Suppressor macrophage treated with lipopolysaccharide for 4 hours (primary cell): Measurements from ENCODE around the gene SH2D4B.
A peak's percentile ranks its signal among the peaks of the same experiment; 100 is the strongest.

Experiments used
- DNase-seq: peaks from one replicate; pipeline ENCODE4 v3.0.0-alpha.2; 2020

The SH2D4B gene

DNA sequence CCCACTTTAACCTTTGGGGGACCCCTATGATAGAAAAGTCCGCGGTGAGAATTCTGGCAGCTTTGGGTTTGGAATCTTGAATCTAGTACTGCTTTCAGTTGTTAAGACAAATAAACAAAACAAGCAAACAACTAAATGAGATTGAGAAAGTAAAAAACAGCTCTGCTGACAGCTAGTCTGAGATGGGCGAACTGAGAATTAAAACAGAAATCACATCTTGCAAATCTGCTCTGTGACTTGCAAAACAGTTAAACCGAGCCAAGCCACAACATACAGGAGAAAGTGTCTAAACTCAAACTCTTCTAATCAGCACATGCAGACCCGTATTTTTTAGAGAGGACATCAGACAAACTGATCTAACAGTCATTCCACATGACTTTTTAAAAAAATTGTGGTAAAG, 110.4 kb downstream of the SH2D4B start:
- DNase-seq, result no peak

- no peak for DNase-seq
Measured at GRCh38 chr10:80649183-80649582, 111.5 kb downstream of the SH2D4B start.

DNA sequence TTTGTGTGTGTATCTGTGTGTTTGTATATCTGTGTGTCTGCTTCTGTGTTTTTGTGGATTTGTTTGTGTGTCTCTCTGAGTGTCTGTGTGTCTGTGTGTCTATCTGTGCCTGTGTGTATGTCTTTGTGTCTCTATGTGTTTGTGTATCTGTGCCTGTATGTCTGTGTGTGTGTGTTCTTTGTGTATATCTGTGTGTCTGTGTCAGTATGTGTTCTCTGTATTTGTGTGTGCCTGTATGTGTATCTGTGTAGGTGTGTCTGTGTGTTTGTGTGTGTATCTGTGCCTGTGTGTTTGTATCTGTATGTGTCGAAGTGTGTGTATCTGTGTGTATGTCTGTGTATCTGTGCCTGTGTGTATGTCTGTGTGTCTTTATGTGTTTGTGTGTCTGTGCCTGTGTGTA, 118.2 kb downstream of the SH2D4B start:
- DNase-seq, result no peak

GRCh38 chr10:80658068-80658467, 120.4 kb downstream of the SH2D4B start:
- DNase-seq, result no peak

DNA sequence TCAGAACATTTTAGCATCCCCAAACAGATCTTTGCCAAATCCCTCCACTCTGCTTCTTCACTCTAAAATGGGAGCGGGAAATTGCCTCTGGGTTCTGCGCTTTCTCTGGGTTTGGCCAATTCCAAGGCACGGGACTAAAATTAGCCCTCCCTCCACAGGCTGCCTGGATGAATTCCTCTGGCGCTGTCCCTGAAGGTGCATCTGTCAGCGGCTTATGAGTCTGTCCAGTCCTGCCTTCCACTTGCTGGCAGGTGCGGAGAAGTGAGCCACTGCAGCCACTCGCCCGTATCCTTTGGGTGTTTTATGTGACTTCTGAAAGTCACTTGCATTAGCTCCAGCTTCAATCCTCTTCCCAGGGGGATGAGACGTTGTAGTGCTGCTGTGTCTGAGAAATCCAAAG, 121.6 kb downstream of the SH2D4B start:
- no peak for DNase-seq

DNA sequence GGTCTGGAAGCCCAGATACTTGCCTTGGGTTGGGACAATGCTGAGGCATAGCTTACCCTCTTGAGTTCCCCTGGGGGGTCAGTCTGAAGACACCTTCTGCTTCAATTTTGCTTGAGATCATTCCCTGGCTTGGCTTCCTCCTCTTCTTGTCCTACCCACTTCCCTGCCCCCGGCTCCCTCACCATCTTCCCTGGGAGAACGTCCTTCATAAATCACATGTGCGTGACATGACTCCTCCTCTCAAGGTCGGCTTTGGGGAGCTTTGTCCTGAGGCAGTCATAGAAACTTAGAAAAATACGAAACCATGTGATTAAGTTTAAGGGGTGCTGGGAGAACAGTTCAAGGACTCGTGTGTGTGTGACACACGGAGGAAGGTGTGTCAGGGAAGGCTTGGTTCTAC, 122.6 kb downstream of the SH2D4B start:
- DNase-seq, result no peak

GRCh38 chr10:80660736-80661135, 123.0 kb downstream of the SH2D4B start:
- peak; percentile 89 for DNase-seq

- no peak for DNase-seq
Measured at GRCh38 chr10:80661526-80661925, 123.8 kb downstream of the SH2D4B start.

DNA sequence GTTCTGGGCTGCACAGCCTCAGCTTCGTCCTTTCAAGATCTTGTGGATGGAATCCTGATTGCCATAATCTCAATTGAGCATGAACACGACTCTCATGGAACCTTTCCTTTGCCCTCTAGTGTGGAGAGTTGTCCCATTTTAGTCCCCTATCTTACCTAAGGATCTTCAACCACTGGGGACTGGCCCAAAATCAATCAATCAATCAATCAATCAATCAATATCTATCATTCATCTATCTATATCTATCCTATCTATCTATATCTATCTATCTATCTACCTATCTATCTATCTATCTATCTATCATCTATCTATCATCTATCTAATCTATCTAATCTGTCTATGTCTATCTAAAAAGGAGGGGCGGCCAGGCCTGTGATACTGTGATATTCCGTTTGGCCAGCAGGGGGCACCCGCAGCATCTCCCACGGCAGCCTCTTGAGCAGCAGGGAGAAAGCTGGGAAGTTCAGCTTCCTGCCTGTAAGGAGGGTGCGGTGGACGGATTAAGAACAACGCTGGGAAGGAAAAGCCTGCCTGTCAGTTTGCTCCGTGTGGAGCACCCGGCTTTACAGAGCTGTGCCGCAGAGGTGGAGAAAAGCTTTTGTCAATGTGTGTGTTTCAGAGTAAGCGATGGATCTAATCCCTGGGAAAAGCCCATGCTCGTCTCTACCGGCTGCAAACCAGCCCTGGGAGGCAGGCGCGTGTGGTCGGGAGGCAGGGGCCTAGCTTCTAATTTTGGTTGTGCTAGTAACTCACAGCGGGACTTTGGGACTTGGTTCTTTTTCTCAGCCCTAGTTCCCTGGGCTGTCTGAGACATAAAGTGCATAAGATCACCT, 124.9 kb downstream of the SH2D4B start:
- DNase-seq, result peak; percentile 85

- peak; percentile 87 for DNase-seq
Measured at GRCh38 chr10:80664071-80664680, 126.5 kb downstream of the SH2D4B start.

- no peak for DNase-seq
Measured at GRCh38 chr10:80669485-80669884, 131.8 kb downstream of the SH2D4B start.

DNA sequence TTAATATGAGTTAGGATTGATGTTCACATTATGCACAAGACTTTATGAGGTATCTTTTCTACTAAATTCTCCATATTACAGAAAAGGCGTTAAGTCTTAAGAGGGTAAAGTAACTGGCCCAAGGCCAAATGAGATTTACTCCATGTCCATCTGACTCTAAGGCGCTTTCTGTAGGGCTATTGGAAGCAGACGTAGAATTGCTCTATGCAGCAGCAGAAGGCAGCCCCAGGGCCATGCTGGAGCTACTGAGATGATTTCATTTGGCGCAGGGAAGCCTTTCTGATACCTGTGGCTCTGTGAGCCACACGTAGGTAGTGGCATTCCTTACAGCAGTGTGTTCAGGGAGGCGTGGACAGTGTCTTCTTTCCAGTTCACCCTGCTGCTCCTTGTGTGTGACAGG, 133.1 kb downstream of the SH2D4B start:
- no peak for DNase-seq

GRCh38 chr10:80671847-80672246, 134.1 kb downstream of the SH2D4B start:
- DNase-seq, result no peak

DNA sequence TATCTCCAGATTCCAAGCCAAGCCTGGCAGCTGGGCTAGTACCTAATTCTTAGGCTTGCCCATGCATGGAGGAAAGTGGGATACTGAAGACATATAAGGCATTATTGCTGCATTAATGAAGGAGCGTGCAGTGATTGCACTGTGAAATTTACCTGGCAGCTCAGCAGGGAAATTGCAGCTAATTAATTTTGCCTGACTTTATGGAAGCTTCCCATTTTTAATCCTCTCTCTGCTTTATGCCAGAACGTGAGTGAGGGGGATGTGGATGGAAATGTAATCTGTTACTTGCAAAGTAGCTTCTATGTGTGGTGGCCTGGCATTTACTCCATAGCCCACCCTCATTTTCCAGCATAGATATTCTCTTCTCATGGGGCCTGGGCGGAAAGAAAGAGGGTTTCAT, 134.9 kb downstream of the SH2D4B start:
- DNase-seq, result no peak

- DNase-seq, result no peak
Measured at GRCh38 chr10:80674809-80675208, 137.1 kb downstream of the SH2D4B start.

- no peak for DNase-seq
Measured at GRCh38 chr10:80681142-80681541, 143.4 kb downstream of the SH2D4B start.

- DNase-seq, result peak; percentile 31
Measured at GRCh38 chr10:80684259-80684658, 146.6 kb downstream of the SH2D4B start.

DNA sequence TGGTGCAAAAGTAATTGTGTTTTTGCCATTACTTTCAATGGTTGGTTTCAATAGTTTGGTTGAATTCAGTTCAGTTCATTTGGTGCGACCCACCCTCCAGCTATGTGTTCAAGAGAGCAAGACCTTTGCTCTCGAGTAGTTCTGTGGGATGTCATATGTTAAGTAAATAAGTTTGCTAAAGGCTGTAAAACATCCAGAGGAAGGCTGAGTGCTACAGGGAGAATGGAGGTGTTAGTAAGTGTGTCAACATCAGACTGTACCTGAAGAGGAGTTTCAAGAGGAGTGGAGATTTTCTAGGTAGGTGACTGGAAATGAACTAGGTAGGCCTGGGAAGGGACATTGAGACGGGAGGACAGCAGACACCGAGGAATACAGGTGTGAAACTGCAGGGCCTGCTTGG, 147.7 kb downstream of the SH2D4B start:
- no peak for DNase-seq

DNA sequence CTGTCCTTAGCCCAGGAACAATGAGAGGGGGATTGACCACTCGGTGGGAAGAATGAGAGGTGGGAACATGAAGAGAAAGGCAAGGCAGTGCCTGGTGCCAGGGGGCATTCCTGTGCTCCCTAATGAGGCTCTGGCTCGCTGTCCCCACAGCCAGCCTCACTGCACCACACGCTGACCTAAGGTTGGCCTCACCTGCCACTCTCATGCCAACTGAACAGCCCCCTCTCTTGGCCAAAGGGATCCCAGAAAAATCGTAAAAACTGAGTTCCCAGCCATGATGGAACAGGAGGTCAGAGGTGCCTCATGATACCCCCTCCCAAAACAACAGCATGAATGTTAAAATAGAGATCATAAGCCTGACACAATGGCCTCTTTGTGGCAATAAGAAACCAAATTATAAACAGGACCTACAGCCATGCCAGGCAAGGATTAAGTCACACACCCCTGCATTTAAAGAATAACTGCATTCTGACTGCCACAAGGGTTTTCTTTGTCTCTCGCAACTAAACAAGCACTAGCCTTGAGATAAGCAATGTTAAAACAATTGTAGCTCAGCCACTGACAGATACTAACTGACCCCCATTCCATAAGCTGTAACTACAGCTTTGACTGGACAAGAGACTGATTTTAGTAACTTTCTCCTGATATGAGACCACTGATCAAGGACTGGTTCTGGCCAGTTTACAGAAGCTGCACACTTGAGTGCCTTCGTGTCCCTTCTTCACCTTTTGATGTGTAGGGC, 149.2 kb downstream of the SH2D4B start:
- DNase-seq, result no peak

GRCh38 chr10:80687476-80687789, 149.7 kb downstream of the SH2D4B start:
- DNase-seq, result no peak

DNA sequence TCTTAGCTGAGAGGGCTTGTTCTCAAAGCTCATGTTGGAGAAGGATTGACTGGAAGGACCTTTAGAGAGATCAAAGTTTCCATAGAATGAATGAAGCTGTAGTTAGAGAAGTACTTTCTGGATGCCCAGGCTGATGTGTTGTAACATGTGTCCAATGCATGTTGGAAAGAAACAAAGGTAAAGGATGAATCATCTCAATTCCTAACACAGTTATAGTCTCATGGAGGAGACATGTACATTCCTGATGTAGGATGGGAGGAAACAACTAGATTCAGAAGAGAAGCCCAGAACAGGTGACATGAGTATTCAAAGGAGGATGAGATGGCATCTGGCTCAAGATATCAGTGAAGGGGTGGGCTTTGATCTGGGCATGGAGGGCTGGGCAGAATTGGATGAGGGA, 152.7 kb downstream of the SH2D4B start:
- no peak for DNase-seq

- DNase-seq, result peak; percentile 24
Measured at GRCh38 chr10:80691441-80691840, 153.7 kb downstream of the SH2D4B start.

GRCh38 chr10:80693565-80693964, 155.9 kb downstream of the SH2D4B start:
- no peak for DNase-seq

- no peak for DNase-seq
Measured at GRCh38 chr10:80694930-80695329, 157.2 kb downstream of the SH2D4B start.
